ENCODE measurements around the gene RANBP9. TPM values are rescaled to one million over a fixed set of nuclear protein-coding genes. Genes with fewer than 3 reads are reported as not detected.

RANBP9 gene
- total and polyA plus RNA-seq, 2 of the 13 experiments (the other 11 are each of a cell fraction or from before 2014, with no cell fraction given), result 26.6 to 30.6 TPM

- TF ChIP-seq, protein P1, sequence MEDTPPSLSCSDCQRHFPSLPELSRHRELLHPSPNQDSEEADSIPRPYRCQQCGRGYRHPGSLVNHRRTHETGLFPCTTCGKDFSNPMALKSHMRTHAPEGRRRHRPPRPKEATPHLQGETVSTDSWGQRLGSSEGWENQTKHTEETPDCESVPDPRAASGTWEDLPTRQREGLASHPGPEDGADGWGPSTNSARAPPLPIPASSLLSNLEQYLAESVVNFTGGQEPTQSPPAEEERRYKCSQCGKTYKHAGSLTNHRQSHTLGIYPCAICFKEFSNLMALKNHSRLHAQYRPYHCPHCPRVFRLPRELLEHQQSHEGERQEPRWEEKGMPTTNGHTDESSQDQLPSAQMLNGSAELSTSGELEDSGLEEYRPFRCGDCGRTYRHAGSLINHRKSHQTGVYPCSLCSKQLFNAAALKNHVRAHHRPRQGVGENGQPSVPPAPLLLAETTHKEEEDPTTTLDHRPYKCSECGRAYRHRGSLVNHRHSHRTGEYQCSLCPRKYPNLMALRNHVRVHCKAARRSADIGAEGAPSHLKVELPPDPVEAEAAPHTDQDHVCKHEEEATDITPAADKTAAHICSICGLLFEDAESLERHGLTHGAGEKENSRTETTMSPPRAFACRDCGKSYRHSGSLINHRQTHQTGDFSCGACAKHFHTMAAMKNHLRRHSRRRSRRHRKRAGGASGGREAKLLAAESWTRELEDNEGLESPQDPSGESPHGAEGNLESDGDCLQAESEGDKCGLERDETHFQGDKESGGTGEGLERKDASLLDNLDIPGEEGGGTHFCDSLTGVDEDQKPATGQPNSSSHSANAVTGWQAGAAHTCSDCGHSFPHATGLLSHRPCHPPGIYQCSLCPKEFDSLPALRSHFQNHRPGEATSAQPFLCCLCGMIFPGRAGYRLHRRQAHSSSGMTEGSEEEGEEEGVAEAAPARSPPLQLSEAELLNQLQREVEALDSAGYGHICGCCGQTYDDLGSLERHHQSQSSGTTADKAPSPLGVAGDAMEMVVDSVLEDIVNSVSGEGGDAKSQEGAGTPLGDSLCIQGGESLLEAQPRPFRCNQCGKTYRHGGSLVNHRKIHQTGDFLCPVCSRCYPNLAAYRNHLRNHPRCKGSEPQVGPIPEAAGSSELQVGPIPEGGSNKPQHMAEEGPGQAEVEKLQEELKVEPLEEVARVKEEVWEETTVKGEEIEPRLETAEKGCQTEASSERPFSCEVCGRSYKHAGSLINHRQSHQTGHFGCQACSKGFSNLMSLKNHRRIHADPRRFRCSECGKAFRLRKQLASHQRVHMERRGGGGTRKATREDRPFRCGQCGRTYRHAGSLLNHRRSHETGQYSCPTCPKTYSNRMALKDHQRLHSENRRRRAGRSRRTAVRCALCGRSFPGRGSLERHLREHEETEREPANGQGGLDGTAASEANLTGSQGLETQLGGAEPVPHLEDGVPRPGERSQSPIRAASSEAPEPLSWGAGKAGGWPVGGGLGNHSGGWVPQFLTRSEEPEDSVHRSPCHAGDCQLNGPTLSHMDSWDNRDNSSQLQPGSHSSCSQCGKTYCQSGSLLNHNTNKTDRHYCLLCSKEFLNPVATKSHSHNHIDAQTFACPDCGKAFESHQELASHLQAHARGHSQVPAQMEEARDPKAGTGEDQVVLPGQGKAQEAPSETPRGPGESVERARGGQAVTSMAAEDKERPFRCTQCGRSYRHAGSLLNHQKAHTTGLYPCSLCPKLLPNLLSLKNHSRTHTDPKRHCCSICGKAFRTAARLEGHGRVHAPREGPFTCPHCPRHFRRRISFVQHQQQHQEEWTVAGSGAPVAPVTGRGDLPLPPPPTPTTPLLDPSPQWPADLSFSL (CRISPR knock-in tag; IDR thresholded peaks at IDR 0.05), result peak; percentile 95
- TF ChIP-seq ZNF10 (CRISPR knock-in tag; IDR thresholded peaks at IDR 0.05; ENCODE audit: borderline replicate concordance, low read depth) (no peak), ATM (IDR thresholded peaks at IDR 0.05; ENCODE audit: borderline replicate concordance) (peak; percentile 44; the same call in 1 of the 2 replicates), TIGD3 (CRISPR knock-in tag; IDR thresholded peaks at IDR 0.05; ENCODE audit: borderline replicate concordance) (no peak), NBN (conservative IDR thresholded peaks at IDR 0.05) (0 out of 2 replicates have a peak, but pooled peaks have one; percentile 8), ZNF878 (CRISPR knock-in tag; IDR thresholded peaks at IDR 0.05) (no peak), ZNF354B (CRISPR knock-in tag; IDR thresholded peaks at IDR 0.05) (peak; percentile 25; the same call in 1 of the 2 replicates), SKIL (CRISPR knock-in tag; IDR thresholded peaks at IDR 0.05; ENCODE audit: borderline replicate concordance) (0 out of 2 replicates have a peak, but pooled peaks have one; percentile 14), RAD51 (IDR thresholded peaks at IDR 0.05; ENCODE audit: borderline replicate concordance) (peak; percentile 19)
- TF ChIP-seq, protein P2, sequence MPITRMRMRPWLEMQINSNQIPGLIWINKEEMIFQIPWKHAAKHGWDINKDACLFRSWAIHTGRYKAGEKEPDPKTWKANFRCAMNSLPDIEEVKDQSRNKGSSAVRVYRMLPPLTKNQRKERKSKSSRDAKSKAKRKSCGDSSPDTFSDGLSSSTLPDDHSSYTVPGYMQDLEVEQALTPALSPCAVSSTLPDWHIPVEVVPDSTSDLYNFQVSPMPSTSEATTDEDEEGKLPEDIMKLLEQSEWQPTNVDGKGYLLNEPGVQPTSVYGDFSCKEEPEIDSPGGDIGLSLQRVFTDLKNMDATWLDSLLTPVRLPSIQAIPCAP (CRISPR knock-in tag; IDR thresholded peaks at IDR 0.05; ENCODE audit: low read depth), result no peak
- TF ChIP-seq, protein P3, sequence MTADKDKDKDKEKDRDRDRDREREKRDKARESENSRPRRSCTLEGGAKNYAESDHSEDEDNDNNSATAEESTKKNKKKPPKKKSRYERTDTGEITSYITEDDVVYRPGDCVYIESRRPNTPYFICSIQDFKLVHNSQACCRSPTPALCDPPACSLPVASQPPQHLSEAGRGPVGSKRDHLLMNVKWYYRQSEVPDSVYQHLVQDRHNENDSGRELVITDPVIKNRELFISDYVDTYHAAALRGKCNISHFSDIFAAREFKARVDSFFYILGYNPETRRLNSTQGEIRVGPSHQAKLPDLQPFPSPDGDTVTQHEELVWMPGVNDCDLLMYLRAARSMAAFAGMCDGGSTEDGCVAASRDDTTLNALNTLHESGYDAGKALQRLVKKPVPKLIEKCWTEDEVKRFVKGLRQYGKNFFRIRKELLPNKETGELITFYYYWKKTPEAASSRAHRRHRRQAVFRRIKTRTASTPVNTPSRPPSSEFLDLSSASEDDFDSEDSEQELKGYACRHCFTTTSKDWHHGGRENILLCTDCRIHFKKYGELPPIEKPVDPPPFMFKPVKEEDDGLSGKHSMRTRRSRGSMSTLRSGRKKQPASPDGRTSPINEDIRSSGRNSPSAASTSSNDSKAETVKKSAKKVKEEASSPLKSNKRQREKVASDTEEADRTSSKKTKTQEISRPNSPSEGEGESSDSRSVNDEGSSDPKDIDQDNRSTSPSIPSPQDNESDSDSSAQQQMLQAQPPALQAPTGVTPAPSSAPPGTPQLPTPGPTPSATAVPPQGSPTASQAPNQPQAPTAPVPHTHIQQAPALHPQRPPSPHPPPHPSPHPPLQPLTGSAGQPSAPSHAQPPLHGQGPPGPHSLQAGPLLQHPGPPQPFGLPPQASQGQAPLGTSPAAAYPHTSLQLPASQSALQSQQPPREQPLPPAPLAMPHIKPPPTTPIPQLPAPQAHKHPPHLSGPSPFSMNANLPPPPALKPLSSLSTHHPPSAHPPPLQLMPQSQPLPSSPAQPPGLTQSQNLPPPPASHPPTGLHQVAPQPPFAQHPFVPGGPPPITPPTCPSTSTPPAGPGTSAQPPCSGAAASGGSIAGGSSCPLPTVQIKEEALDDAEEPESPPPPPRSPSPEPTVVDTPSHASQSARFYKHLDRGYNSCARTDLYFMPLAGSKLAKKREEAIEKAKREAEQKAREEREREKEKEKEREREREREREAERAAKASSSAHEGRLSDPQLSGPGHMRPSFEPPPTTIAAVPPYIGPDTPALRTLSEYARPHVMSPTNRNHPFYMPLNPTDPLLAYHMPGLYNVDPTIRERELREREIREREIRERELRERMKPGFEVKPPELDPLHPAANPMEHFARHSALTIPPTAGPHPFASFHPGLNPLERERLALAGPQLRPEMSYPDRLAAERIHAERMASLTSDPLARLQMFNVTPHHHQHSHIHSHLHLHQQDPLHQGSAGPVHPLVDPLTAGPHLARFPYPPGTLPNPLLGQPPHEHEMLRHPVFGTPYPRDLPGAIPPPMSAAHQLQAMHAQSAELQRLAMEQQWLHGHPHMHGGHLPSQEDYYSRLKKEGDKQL (CRISPR knock-in tag; IDR thresholded peaks at IDR 0.05; ENCODE audit: low read depth), result no peak
Observed at GRCh38 chr6:13590574-13591153, 121.0 kb downstream of the RANBP9 start (continued).
